SHP77 treated with DMSO at 0.1 percent for 48 hours (cell line): ENCODE data around the gene NIPAL3.

Experiments used
- DNase-seq: peaks from one replicate; lab custom pipeline; 2025; lab: John Stamatoyannopoulos, UW

The NIPAL3 gene

DNA sequence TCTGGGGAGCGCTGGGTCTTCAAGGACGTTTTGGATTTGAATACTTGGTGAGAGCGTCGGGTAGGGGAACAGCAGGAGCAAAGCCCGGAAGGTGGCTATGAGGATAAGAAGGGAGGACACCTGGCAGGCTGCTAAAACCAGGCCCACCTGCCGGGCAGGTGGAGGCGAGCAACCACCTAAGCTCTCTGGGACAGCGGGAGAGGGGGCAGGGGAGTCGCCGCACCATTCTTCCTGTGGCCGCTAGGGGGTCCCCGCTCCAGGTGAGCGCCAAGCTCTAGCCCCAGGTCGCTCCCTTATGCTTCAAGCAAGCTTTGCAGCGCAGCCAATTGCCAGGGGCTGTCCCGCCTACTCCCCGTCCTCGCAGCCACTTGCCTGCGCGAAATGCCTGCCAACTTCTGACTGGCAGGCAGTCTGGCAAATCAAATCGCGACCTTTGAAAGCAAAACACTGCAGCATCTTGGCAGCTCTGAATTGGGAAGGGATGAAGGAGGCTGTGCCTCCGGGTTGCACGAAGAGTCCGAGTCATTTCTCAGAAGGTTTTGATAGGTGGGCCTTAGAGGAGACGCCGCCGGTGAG lies at the start of gene NIPAL3:
Gene NIPAL3 (plus strand): TSS at position 469 of the 576 bp plus-strand sequence. CDS start 3,746 bp downstream, outside the sequence.
- peak; percentile 91 for DNase-seq

DNA sequence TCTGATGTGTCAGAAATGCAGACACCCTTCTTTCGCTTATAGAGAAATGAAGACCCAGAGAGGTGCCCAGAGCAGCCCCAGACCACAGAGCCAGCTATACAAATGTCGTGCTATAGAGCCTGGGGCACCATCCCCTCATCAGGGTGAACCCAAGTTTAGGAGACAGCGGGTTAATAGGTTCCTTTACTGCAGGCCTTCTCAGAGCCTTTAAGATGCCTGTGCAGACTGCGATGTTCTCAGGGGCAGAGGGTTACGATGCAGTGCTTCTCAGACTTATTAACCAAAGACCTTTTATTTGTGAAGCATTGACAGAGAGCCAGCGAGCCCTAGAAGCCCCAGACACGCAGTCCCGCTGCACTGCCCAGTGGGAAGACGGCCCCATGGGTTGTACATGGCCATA lies 48.9 kb upstream of the NIPAL3 start:
- DNase-seq = no peak

DNA sequence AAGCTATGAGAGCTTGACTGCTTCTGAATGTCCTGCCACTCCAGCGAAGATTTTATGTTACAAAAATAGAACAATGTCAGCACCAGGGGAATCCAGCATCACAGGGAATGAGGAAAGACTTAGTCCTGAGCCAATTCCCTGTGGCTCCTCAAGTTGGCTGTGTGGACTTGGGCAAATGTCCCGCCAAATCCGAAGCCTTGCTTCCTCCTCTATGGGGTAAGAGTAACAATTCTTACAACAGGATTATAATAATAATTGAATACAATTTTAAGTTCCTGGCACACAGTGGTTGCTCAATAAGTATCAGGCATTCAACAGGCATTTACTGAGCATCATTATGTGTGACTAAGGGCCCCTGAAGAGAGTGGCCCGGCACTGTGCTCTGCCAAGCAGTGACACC lies 46.4 kb upstream of the NIPAL3 start:
- no peak for DNase-seq

DNA sequence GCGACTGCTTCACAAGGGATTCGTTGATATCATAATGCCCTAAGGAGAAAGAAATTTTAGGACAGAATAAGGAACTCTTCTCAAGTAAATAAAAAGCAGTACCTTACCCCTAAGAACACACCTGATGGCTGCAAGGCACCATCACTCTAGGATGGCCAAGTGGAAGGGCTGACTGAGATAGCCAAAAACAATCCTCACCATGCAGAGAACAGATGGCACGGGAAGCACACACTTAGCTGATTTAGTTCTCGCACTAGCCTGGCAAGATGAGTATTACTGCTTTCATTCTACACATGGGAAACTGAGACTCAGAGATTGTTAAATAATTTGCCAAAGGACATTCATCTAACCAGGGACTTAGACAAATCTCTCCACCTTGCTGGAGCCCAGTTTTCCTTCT lies 45.8 kb upstream of the NIPAL3 start:
- no peak for DNase-seq

DNA sequence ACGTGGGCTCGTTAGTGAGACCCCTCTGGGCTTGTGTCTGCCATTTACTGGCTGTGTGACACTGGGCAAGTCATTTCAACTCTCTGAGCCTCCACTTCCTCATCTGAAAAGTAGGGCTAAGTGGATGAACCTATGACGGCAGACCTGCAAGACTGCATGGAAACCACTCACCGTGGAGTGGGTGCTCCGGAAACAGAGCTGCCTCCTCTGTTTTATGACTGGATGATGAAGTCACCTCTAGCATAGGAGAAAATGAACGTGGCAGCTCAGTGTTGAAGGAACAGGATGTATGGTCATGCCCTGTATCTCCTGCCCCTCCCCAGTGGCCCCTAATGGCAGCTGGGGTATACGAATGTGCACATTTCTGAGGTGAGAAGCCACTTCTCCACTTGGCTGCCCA lies 42.6 kb upstream of the NIPAL3 start:
- DNase-seq = no peak

DNA sequence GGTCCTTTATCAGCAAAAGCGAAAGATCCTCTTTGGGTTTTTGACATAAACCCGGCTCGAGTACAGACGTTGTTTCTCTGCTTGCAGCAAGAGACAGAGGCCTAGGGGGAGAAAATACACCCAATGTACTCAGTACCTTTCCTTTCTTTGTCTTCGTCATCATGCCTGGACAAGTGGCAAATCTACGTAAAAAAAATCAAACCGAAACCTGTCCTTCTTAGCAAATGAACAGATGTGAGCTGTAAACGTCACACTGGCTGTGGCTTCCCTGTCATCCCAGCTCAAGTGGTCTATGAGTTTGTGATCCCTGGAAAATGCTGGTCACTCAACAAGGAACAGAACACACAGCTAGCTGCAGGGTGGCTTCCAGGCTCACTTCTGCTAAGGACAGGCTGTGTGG lies 41.9 kb upstream of the NIPAL3 start:
- DNase-seq = no peak

DNA sequence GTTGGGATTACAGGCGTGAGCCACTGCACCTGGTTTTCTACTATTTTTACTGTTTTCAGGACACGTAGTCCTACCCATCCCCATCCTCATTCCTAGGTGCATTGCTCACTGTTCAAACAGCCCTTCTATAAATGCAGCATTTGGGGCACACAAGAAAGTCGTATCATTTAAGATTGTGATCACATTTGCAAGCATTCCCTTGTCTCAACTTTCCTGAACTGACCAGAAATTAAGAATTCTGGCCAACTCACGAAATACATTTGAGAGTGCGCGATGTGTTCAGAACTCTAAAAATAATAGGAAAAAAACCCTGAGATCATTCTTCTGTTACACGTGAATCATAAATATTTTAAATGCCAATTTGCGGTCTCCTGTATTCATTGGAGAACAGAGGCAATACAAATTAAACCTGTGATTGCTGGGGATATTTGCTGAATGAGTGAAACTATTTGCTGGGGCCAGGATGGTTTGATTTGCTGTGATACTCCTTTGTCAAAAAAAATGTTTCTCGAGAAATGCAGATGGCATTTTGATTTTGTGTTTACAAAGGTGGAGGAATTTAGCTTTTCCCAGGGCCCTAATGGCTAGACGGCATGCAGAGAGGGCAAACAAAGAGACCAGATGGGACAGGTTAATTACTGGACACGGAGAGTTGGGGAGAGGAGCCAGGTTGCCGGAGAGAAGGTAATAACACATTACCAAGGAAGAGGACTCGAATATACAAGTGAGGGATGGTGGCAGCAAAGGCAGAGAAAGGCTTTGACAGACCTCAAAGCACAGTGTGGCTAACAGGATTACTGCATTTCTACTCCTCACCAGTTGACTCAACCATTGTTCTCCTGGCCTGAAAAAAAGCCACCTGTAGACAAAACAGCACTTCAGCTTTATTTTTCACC lies 40.5 kb upstream of the NIPAL3 start:
- DNase-seq = no peak

DNA sequence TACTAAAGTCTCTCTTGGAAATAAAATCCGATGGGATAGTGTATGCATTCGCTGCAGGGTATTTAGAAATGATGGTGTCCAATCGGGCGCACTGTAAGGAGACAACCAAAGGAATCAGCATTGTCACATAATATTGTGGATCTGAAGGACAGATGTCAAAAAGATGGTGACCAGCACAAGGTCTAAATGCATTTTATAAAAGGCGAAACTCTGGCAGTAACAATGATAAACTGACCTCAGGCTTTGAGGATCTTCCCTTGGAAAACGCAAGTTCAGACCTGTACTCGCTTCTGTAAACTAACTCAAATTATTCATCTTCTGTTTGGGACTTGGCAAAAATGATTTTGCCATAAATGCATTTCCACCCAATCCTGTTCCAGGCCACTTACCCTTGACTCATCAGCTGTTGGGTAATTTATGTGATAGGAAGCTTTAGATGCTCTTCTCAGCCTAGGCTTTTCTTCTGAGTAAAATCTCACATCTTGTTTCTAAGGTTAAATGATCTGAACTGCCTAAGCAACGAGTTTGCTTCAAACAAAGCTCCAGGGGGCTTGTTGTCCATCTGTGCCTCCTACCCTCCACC lies 35.8 kb upstream of the NIPAL3 start:
- DNase-seq = no peak

DNA sequence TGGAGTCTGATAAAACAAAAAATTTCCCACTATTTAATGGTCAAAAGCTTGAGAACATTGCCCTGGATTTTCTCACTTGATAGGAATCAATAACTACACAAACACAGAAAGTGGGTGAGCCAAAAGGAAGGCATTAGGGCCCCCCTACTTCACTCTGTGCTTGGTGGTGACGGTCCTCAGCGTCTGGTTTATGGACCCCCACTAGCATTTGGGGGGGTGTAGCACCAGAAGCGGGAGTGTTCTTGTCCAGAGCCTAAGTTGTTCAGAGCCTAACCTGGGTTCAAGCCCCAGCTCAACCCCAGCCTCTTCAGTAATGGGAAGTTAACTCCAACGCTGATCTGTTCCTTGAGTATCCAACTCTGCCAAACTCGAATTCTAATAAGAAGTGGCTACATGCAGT lies 35.1 kb upstream of the NIPAL3 start:
- no peak for DNase-seq

DNA sequence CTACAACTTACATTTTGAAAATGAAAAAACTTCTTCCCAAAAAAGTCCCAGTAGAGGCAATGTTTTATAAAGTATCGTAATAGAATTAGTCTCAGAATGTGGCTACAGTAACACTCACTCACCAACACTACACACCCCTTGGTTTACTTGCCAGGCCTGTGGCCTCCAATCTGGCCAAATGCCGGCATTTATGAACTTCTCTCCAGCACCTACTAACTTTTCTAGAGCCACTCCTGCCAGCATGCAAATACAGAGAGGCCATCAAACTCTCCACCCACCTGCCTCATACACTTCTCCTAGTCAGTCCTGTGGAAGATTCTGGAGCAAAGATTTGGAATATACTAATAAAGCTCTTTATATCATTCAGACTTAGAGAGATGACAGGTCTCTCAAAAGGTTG lies 34.3 kb upstream of the NIPAL3 start:
- no peak for DNase-seq

DNA sequence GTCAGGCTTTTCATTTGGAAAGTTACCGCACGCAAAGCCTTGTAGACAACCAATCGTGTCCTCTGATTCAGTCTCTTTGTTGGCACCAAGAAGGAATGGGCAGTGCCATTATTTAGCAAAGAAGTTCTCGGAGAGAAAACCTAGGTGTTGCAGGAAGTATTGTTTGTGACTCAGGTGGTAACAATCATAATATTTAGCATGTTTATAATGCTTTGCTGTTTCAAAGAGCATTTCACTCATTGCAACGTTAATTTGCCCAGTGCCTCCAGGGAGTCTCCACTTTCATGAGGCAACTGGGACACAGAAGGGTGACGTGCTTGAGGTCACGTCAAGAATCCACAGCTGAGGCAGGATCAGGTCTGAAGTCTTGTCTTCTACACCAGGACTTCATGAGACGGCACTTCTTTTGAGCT lies 33.4 kb upstream of the NIPAL3 start:
- no peak for DNase-seq

DNA sequence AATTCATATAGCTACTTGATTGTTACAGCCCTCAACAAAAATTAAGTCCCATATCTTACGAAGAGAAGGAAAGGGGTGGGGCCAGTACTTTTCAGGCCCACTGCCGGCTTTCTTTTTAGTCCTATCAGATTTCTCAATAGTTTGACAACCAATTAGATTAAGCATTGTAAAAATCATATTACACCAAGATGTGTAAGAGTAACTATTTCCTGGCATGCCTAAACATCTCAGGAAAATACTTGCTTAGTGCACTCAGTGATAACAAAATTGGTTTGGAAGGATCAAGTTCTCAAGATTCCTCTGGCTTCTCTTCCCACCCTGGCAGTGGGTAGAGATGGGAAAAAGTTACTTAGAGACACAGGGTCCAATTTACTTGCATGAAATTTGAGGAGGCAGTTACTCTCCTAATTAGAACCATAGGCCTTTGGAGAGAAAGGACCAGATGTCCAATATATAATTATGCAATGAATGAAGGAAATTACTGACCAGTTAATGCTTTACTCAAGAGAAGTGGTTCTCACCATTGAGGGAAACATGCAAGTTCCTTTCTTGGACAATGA lies 32.1 kb upstream of the NIPAL3 start:
- DNase-seq = no peak

DNA sequence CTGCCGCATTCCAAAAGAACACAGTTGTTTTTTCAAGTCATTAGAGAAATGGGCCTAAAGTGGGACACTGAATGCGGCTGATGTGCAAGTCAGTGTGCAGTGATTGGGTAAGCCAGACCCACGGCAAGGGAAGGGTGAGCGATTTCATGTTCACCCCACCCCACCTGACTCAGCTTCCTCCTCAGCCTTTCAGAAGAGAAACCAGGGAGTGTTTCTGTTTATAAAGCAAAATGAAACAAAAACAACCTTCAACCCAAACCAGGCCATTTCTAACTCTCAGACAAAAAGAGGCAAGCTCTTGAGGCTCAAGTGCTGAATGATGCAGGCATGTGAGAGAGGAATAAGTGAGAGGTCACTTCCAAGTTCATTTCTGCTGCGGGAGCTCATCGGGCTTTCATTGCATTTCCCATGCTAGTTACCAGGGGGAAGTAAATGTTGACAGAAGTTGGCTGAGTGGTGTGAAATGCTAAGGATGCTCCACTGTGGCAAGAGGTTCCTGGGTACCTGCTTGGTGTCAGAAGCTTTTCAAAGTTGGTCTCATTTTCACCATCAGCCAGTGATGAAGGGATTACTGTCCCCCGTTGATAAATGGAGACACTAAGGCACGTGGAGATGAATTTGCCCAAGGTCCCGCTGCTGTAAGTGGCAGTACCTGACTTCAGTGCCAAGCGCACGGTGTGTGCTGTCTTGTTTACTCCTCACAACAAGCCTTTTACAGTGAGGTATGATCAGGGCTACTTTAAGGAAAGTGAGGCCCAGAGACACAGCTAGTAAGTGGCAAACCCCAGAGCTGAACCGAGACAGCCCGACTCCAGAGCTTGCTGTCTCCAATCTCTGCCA lies 31.1 kb upstream of the NIPAL3 start:
- DNase-seq = no peak

DNA sequence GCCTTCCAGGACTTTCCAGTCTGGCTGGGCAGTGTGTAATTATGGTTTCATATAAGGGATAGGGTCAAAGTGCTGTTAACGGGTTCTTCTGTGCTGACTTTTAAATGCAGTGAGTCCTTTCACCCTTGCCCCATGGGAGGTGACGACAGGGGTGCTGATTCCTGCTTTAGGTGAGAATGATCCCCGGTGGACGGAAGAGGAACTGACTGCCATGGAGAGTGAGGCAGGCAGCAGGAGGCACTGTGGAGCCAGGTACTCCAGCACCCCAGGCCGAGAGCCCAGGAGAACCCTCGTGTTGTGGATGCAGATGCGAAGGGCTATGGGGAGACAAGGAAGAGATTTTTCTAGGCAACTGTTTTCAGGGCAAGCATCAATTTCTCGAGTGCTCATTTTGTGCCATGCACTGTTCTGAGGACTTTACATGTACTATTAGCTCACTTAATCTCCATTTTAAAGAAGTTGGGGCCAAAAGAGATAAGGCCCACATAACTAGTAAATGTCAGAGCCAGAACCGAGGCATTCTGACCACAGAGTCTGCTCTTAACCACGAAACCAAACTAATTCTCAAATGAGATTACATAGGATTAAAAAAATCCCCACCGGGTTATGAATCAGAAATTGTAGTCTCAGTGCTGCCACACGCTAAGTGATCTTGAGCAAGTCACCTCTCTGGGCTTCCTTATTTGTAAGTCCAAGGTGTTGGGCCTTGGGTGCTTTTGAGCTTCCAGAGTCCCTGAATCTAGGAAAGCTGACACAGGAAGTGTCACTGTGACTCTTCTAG lies 30.3 kb upstream of the NIPAL3 start:
- no peak for DNase-seq

DNA sequence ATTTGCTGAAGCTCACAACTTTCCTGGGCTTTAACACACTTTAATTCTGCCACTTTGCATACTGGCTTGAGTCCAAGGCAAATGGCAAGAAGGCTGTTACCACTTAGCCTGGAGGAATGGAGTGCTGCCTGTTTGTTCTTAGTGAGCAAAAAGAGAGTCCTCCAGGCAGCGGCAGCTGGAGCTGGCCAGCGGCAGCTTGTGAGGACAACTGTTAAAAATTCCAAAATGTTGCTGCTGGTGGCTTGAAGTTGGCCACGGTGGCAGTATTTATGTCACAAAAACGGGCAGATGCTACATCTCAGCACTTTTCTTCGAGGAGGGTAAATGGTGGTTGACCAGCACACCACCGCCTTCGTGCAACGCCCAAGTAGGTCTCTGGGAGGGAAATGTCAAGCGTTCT lies 29.4 kb upstream of the NIPAL3 start:
- no peak for DNase-seq

DNA sequence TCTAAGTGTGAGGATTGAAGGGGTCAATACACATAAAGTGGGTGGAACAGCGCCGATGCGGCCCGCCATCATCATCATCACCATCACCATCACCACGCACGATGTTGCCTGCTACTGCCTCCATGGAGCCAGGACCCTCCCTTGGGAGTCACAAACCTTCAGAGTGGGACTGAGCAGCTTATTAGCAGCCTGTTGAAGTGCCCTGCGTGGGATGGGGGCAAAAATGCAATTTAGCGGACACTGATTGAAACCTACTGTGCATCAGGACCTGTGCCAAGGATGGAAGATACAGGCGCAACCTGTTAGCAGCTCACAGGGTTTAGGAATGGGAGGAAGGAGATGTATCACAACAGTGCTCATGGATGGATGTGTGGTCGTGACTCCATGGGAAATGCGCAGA lies 28.7 kb upstream of the NIPAL3 start:
- no peak for DNase-seq

DNA sequence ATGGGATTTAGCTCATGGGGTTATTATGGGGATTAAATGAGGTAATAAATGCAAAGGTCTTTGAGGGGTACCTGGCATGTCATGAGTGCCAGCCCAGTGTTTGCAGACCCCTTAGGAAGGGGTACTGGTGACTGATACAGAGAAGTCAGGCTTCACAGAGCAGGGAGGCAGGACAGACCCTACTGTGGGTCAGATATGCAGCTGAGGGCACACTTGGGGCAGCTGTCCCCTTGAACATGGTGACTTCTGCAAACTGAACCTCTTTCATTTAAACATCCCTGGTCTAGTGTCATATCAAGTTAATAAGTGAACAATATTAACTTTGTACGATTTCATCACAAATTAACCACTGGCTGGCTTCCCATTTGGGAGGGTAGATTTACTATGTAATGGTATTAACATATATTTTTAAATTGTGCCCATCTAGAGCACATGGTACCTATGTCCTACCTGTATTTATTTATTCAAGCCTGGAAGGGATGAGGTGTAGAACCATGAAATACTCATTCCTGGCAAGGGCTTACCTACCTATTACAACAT lies 27.9 kb upstream of the NIPAL3 start:
- DNase-seq = no peak

DNA sequence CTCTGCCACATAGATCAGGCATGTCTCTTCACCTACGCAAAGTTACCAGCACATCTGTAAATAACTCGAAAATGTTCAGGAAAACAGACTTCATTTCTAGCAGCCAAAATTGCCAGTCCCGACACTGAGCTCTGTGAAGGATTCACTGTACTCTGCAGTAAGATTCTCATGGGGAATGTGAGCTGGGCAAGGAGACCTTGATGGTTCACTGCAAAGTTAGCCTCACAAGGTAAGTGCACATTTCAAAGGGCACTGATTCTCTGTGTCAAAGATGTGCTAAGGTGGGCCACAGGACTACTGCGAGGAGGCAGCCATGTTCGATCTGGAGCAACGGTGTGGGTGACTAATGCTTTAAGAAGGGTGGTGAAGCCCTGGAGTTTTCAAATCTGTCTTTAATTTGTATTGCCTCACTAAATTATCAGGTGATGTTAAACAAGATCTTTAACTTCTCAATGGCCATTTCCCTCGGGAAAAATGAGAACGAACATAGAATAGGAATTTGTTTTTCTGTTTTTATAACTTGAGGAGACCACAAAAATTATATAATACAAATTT lies 27.2 kb upstream of the NIPAL3 start:
- DNase-seq = no peak

DNA sequence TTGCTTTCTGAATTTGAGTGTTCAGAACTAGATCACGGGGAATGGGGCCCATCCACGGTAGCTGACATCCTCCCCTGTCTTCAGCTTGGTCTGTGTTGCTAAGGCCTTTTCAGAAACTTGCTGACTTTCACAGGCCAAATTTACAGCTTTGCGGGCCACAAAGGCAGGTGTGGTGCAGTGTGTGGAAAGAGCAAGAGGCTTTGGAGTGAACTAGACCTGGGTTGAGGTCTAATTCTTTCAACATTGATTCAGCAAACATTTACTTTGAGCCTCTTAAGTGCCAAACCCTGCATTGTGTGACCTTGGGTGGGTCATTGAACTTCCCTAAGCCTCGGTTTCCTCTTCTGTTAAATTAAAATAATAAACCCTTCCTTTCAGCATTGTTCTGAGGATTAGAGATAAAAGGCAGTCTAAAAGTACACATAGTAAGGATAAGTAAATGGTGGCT lies 26.3 kb upstream of the NIPAL3 start:
- DNase-seq = no peak

DNA sequence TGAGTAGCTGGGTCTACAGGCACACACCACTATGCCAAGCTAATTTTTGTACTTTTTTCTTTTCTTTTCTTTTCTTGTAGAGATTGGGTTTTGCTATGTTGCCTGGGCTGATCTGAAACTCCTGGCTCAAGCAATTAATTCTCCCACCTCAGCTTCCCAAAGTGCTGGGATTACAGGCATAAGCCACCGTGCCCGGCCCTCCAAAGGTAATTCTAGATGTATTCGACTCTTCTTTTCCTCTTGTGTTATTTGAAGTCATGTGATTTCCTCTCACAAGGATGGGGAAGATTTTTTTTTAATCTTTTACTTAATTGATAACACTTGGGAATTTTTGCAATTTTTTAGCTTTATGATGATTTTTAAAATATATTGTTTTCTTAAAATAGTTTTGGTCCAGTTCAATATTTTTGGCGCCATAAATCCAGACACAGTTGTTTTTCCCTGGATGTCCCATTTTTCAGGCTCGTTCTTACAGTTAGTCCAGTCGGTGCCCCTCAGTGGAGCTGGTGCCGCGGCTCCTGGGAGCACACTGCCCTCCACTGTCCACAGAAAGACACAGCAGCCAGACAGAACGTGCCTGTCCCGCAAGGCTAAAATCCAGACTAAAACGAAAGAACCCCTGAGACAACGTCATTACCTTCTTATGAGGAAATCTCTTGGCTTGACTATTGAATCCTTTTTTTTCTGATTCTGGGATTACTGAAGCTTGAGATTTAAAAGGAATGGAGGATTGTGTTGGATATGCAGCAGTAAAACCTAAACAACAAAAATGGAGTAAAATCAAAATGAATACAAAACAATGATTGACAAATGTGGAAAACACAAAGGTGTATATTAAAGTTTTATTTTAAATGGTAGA lies 24.4 kb upstream of the NIPAL3 start:
- peak; percentile 9 for DNase-seq
